GM12878 (cell line): Measurements from ENCODE around the gene TSPYL6.

Experiments
- CBX3 ChIP-seq: fragments of 200-600 bp; sonication (generic); IDR thresholded peaks from 2 replicates; pipeline ENCODE4 v1.6.1; 2016; ENCODE audit warnings: low read depth, borderline replicate concordance
- CTCF ChIP-seq, 3 experiments: IDR thresholded peaks in 2 of 3; conservative IDR thresholded peaks in 1 of 3; 2 replicates each; pipeline ENCODE4 v1.5.1; 2011; ENCODE audit warnings: low read depth in 3 of 3, low read length in 3 of 3, mild to moderate bottlenecking in 3 of 3, control low read depth in 2 of 3, moderate library complexity in 2 of 3, inconsistent platforms in 1 of 3, mixed read lengths in 1 of 3; ENCODE audit not compliant: control insufficient read depth in 2 of 3, insufficient read depth in 1 of 3; ENCODE audit errors: extremely low read depth in 1 of 3
- EZH2 ChIP-seq: IDR thresholded peaks from 2 replicates; pipeline ENCODE4 v1.6.1; 2012; ENCODE audit warnings: low read depth, mild to moderate bottlenecking, control low read depth, inconsistent platforms, low read length, borderline replicate concordance; ENCODE audit not compliant: control insufficient read depth
- JUND ChIP-seq: IDR thresholded peaks from 2 replicates; pipeline ENCODE4 v1.6.1; 2012; ENCODE audit warnings: low read depth, mild to moderate bottlenecking, low read length, improper control_type of control experiment, moderate library complexity
- NR2C2 ChIP-seq: IDR thresholded peaks from 2 replicates; pipeline ENCODE4 v1.6.1; 2011; ENCODE audit warnings: borderline replicate concordance, low read depth; ENCODE audit not compliant: control insufficient read depth, insufficient read length
- RAD21 ChIP-seq: IDR thresholded peaks from 2 replicates; pipeline ENCODE4 v1.6.1; 2011; ENCODE audit warnings: mild to moderate bottlenecking, low read depth, low read length, moderate library complexity; ENCODE audit not compliant: insufficient read depth
- SIX5 ChIP-seq: IDR thresholded peaks from 2 replicates; pipeline ENCODE4 v1.6.1; 2011; ENCODE audit warnings: mild to moderate bottlenecking, low read depth, low read length, moderate library complexity; ENCODE audit not compliant: severe bottlenecking
- SPI1 ChIP-seq: IDR thresholded peaks from 2 replicates; pipeline ENCODE4 v1.6.1; 2011; ENCODE audit warnings: low read depth, mild to moderate bottlenecking, low read length, moderate library complexity, borderline replicate concordance; ENCODE audit not compliant: insufficient read depth
- SUZ12 ChIP-seq: fragments of 200-600 bp; sonication (generic); IDR thresholded peaks from one replicate; pipeline ENCODE4 v1.6.1; 2018; ENCODE audit warnings: antibody characterized with exemption, mild to moderate bottlenecking; ENCODE audit not compliant: unreplicated experiment
- TAF1 ChIP-seq: IDR thresholded peaks from 2 replicates; pipeline ENCODE4 v1.6.1; 2011; ENCODE audit warnings: mild to moderate bottlenecking, low read depth, low read length, borderline replicate concordance
- ZBTB11 ChIP-seq: fragments of 450-650 bp; formaldehyde crosslinking; IDR thresholded peaks from 2 replicates; pipeline ENCODE4 v1.5.0; 2022; ENCODE audit warnings: mild to moderate bottlenecking, missing genetic modification characterization

- TF ChIP-seq SPI1 (no peak), SUZ12 (no peak), RAD21 (no peak), TAF1 (no peak), ZBTB11 (no peak), NR2C2 (no peak), JUND (no peak), CBX3 (no peak), CTCF (IDR thresholded peaks at IDR 0.05 in 2 of 3, conservative IDR thresholded peaks at IDR 0.05 in 1 of 3; ENCODE audit: control insufficient read depth in 2 of 3, extremely low read depth in 1 of 3, insufficient read depth in 1 of 3, low read depth in 3 of 3, low read length in 3 of 3) (no peak), SIX5 (no peak), EZH2 (no peak)
Measured at GRCh38 chr2:54298514-54298913, 42.5 kb upstream of the TSPYL6 start.
